Stomach (tissue), 9 donors: ENCODE measurements around the gene AKIRIN2. TPM values are rescaled to one million over a fixed set of nuclear protein-coding genes. Genes with fewer than 3 reads are reported as not detected.

Experiments
- DNase-seq, 2 donors: peaks; one replicate each; pipeline versions ENCODE4 v3.0.0 to v3.0.0-alpha.2; 2013 to 2019
- H3K27ac ChIP-seq, 5 donors: fragments of 200-600 bp in 4 of 5; sonication (generic) in 4 of 5; one replicate each; pipeline ENCODE4 v1.5.1; 2013 to 2019; ENCODE audit warnings: mild to moderate bottlenecking in 1 of 5, moderate library complexity in 1 of 5
- H3K27me3 ChIP-seq, 3 donors: fragments of 200-600 bp; sonication (generic); one replicate each; pipeline ENCODE4 v1.5.1; 2017 to 2019; ENCODE audit warnings: mixed run types in 1 of 3
- H3K36me3 ChIP-seq, 4 donors: fragments of 200-600 bp; sonication (generic); 1 replicate in 3 of 4; 2 replicates in 1 of 4; pipeline ENCODE4 v1.5.1; 2016 to 2019
- H3K4me1 ChIP-seq, 4 donors: fragments of 200-600 bp; sonication (generic); one replicate each; pipeline ENCODE4 v1.5.1; 2016 to 2019
- H3K4me3 ChIP-seq, 4 donors: fragments of 200-600 bp; sonication (generic) in 3 of 4; one replicate each; pipeline ENCODE4 v1.5.1; 2016 to 2019; ENCODE audit warnings: mild to moderate bottlenecking in 1 of 4
- H3K9me3 ChIP-seq, 4 donors: fragments of 200-600 bp; sonication (generic); one replicate each; pipeline ENCODE4 v1.5.1; 2016 to 2019
- EP300 ChIP-seq: sonication (generic); formaldehyde crosslinking; IDR thresholded peaks from one replicate; pipeline ENCODE4 v1.6.1; 2017; ENCODE audit warnings: antibody characterized with exemption
- POLR2A ChIP-seq, 4 donors: fragments of 450-650 bp; IDR thresholded peaks; one replicate each; pipeline ENCODE4 v1.6.1; 2016; ENCODE audit warnings: antibody characterized with exemption in 4 of 4, control low read depth in 2 of 4, mild to moderate bottlenecking in 1 of 4, moderate library complexity in 1 of 4
- POLR2AphosphoS5 ChIP-seq, 3 donors: sonication (generic); formaldehyde crosslinking; IDR thresholded peaks; one replicate each; pipeline ENCODE4 v1.6.1; 2016; ENCODE audit warnings: antibody characterized with exemption in 3 of 3
- WGBS, 5 donors: extraction: QIAGEN DNeasy Blood & Tissue Kit in 3 of 5; methylation state at CpG; one replicate each; pipeline versions ENCODE4 v1.1.5 to v1.1.7; 2013 to 2018; 5-methylcytosine and 5-hydroxymethylcytosine counted together
- intact Hi-C: fragments of 100-400 bp; cut with DNase I; formaldehyde crosslinking; loops from one replicate; pipeline ENCODE4 v1.15.1; 2023; ENCODE audit warnings: low total_unique reads
- polyA plus RNA-seq, 3 donors: library from polyadenylated mRNA; stranded (reverse); fragments of 200-250 nt; gene quantifications; one replicate each; pipeline ENCODE4 v1.2.3, GENCODE V29; 2013
- total RNA-seq, 5 donors: library from RNA; depleted of rRNA; stranded (reverse); fragments of >200 nt; gene quantifications; one replicate each; pipeline versions ENCODE4 v1.1.0 to v1.2.3, GENCODE V29; 2014 to 2016
- TF ChIP-seq, protein P1 (sequence below), 7 experiments: fragments of 450-650 bp in 4 of 7; fragments of 200-600 bp in 3 of 7; sonication (generic) in 3 of 7; IDR thresholded peaks; one replicate each; pipeline ENCODE4 v1.5.1; 2016 to 2019; ENCODE audit warnings: antibody characterized with exemption in 7 of 7, control low read depth in 2 of 7, mild to moderate bottlenecking in 1 of 7
- donor health status: healthy with polysubstance abuse.
- donor health status: Bipolar disorder and iron deficiency.
- donor health status: healthy.

The AKIRIN2 gene
- total and polyA plus RNA-seq, 8 donors: 0.58 to 49.0 (median 12.7) TPM

GRCh38 chr6:87658516-87658915, 43.5 kb downstream of the AKIRIN2 start:
- Histone ChIP-seq H3K9me3 (no peaks in the 10 kb centered on the region), H3K27ac (peak overlapping the region in 1 of 5 donors; percentile 73), H3K36me3 (peaks cover 0 to 25% (median 15%) of the 10 kb centered on the region in 4 donors), H3K27me3 (no peaks in the 10 kb centered on the region), H3K4me1 (peaks cover 0 to 27% (median 10%) of the 10 kb centered on the region in 4 donors), H3K4me3 (no peak overlapping the region)
- peak in 1 of 2 donors; percentile 62 for DNase-seq
- no peak for TF ChIP-seq POLR2A (IDR thresholded peaks at IDR 0.05)
- TF ChIP-seq POLR2AphosphoS5 (IDR thresholded peaks at IDR 0.05): no peak
- TF ChIP-seq, protein P1, sequence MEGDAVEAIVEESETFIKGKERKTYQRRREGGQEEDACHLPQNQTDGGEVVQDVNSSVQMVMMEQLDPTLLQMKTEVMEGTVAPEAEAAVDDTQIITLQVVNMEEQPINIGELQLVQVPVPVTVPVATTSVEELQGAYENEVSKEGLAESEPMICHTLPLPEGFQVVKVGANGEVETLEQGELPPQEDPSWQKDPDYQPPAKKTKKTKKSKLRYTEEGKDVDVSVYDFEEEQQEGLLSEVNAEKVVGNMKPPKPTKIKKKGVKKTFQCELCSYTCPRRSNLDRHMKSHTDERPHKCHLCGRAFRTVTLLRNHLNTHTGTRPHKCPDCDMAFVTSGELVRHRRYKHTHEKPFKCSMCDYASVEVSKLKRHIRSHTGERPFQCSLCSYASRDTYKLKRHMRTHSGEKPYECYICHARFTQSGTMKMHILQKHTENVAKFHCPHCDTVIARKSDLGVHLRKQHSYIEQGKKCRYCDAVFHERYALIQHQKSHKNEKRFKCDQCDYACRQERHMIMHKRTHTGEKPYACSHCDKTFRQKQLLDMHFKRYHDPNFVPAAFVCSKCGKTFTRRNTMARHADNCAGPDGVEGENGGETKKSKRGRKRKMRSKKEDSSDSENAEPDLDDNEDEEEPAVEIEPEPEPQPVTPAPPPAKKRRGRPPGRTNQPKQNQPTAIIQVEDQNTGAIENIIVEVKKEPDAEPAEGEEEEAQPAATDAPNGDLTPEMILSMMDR (IDR thresholded peaks at IDR 0.05): no peak
- no peak for TF ChIP-seq EP300
- intact Hi-C loops: no loop called here

GRCh38 chr6:87656857-87657256, 45.2 kb downstream of the AKIRIN2 start:
- no peaks in the 10 kb centered on the region for H3K9me3 ChIP-seq
- no peaks in the 10 kb centered on the region for H3K27me3 ChIP-seq
- H3K4me1 ChIP-seq: peaks cover 0 to 27% (median 10%) of the 10 kb centered on the region in 4 donors
- H3K27ac ChIP-seq: no peak overlapping the region
- DNase-seq: peak in 1 of 2 donors; percentile 35
- intact Hi-C loops: no loop called here
- H3K4me3 ChIP-seq: no peak overlapping the region
- H3K36me3 ChIP-seq: peaks cover 0 to 35% (median 14%) of the 10 kb centered on the region in 4 donors
- no peak for TF ChIP-seq EP300
- TF ChIP-seq POLR2A (IDR thresholded peaks at IDR 0.05): no peak
- no peak for TF ChIP-seq POLR2AphosphoS5 (IDR thresholded peaks at IDR 0.05)
- TF ChIP-seq, protein P1 (IDR thresholded peaks at IDR 0.05): no peak

- Histone ChIP-seq H3K27me3 (no peaks in the 10 kb centered on the region), H3K27ac (no peak overlapping the region), H3K36me3 (peaks cover 0 to 28% (median 19%) of the 10 kb centered on the region in 4 donors), H3K9me3 (no peaks in the 10 kb centered on the region), H3K4me1 (peaks cover 0 to 27% (median 8%) of the 10 kb centered on the region in 4 donors), H3K4me3 (no peak overlapping the region)
- intact Hi-C loops: no loop called here
- no peak for DNase-seq
- TF ChIP-seq POLR2A (IDR thresholded peaks at IDR 0.05) (no peak), EP300 (no peak), POLR2AphosphoS5 (IDR thresholded peaks at IDR 0.05) (no peak)
- TF ChIP-seq, protein P1 (IDR thresholded peaks at IDR 0.05): no peak
Observed at GRCh38 chr6:87655824-87656223, 46.2 kb downstream of the AKIRIN2 start.

DNA sequence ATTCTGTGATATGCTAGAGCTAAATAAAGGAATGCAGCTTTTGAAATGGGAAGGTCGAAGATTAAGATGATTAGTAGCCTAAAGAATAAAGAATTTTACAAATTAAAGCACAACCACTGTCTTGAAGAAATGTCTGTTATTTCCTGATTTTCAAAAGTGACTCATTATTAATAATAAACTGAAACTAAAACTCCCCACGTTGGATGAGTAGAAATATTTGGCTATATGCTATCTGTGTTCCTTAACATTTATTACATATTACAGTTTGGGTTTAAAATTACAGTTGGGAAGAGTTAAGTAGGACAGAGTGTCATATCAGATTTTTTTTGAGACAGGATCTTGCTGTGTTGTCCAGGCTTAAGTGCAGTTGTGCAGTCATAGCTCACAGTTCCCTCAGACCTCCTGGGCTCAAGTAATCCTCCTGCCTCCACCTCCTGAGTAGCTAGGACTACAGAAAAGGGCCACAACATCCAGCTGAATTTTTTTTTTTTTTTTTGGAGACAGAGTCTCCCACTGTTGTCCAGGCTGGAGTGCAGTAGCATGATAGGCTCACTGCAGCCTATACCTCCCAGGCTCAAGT, 47.1 kb downstream of the AKIRIN2 start:
- H3K9me3 ChIP-seq: no peaks in the 10 kb centered on the region
- no peak overlapping the region for H3K27ac ChIP-seq
- no peaks in the 10 kb centered on the region for H3K27me3 ChIP-seq
- H3K36me3 ChIP-seq: peaks cover 0 to 32% (median 20%) of the 10 kb centered on the region in 4 donors
- 63 to 80% (median 75%) methylated on average over 2 of the region's 2 CpGs for WGBS, 5 donors
- H3K4me1 ChIP-seq: peaks cover 0 to 20% (median 7%) of the 10 kb centered on the region in 4 donors
- no peak for DNase-seq
- no peak overlapping the region for H3K4me3 ChIP-seq
- TF ChIP-seq, protein P1 (IDR thresholded peaks at IDR 0.05): no peak
- no peak for TF ChIP-seq POLR2AphosphoS5 (IDR thresholded peaks at IDR 0.05)
- TF ChIP-seq EP300: no peak
- intact Hi-C loops: no loop called here
